SKM-1 (cell line): ENCODE data around the gene GJC1.

Source experiments
- DNase-seq: peaks from one replicate; lab custom pipeline; 2025; ENCODE audit not compliant: unreplicated experiment; lab: John Stamatoyannopoulos, UW

Gene GJC1

DNA sequence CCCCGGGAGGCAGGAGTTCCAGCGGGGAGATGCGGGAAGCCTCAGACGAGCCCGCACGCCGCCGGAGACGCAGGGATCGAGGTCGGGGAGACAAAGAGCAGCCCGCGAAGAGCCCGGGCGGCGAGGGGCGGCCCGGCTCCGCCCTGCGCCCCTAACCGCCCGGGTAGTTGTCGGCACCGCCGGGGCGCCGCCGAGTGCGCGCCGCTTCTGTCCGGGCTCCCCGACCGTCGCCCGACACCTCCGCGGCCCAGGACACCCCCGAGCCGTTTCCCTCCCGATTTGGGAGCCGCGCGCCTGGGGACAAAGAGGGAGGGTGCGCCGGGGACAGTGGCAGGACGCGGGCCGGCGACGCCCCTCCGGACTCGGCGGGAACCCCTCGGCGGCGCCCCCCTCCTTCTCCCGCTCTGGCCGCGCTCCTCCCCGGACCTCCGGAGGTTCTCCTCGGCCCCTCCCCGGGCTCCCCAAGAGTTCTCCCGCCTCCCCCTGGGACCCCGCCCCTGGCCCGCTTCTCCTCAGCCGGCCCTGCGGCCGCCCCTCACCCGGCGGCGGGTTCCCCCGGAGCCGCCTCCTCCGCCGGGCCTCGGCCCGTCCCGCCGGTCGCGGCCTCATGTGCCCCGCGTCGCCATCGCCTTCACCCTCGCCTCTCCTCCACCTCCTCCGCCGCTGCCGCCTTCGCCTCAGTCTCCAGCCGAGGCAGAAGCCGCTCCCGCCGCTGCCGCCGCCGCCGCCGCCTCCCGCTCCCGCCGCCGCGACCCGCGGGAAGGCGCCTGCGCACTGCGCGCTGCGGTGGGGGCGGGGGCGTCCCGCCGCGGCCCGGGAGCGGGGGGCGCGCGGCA, at the start of gene GJC1:
Gene GJC1 (minus strand): TSS at position 765 of the 836 bp plus-strand sequence. CDS start 24,470 bp downstream, outside the sequence.
- DNase-seq: no peak

- no peak for DNase-seq
These were observed 49.3 kb upstream of the GJC1 start for GRCh38 chr17:44879376-44879775.

DNA sequence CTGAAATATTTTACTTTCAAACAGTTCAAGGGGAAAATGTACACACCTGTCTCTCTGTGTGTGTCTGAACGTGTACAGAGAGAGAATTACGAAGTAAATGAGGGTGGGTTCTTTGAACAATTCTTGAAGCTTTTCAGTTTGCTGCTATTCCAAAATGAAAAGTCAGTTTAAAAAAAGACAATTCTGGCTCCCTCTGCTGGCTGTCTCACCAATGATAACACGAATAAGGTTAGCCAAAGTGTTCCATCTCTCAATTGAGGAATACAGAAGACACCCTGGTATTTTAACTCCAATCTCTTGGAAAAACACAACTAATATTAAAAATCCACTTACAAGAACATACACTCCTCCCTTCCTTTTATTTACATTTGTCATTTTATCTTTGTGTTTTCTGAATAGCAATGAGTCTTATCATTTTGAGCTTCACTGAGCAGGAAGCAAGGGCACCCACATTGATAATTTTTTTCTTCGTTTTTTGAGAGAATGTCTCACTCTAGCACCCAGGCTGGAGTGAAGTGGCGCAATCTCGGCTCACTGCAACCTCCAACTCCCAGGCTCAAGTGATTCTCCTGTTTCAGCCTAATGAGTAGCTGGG, 48.6 kb upstream of the GJC1 start:
- DNase-seq: peak; percentile 5

GRCh38 chr17:44877121-44877520, 47.0 kb upstream of the GJC1 start:
- no peak for DNase-seq

DNA sequence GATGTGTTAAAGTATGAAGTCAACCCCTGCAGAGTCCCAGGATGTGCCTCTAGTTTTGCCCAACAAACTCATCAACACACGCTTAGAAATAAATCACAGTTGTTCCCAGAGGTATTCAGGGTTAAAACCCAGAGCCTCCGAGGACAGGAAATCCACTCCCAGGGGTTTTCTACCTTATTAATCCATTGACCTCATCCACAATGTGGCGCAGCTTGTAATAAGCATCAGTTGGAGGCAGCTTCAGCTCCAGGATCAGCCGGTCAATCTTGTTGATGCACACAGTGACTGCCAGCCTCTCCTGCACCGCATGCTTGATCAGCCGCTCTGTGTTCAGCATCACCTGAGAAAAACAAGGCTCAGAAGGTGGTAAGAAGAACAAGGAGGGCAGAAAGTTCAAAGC, 45.7 kb upstream of the GJC1 start:
- no peak for DNase-seq

DNA sequence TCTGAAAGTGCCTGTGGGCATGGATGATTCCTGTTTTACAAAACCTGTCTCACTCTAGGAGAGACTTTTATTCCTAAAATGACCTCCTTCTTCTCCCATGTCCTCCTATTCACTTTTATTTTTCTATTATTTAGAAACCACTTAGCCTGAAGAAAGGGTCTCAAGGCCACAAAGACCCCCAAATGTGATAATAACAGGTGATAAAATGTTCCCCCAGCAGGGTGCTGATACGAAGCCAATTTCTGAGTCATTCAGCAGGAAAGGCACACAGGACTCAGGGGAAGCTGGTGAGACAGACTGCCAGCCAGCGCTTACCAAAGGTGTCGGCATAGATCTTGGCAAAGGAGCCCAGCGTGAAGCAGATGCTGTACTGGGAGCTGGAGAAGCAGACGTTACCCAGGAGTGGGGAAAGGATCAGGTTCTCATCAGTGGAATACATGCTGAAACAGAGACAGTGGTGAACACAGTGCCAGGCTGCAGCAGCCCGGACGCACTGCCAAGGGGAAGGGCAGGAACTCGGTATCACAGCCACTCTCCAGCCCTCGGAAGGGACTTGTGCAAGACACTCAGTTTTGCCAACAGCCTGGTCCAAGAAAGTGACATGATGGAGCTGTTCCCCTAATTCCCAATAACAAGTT, 42.2 kb upstream of the GJC1 start:
- DNase-seq: no peak

DNA sequence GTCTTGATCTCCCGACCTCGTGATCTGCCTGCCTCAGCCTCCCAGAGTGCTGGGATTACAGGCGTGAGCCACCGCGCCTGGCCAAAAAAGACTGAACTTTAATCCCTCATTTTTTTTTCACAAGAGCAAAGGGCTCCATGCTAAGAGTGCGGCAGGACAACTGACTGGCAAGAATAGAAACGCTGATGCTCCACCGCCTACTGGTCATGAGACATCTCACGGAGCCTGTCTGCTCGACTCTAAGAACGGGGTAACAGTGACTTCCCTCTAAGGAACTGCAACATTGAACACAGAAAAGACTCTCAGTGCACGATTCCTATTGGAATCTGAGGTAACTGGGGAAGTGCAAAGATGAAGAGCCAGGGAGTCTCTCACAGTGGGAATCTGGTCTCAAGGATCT, 41.5 kb upstream of the GJC1 start:
- no peak for DNase-seq

DNA sequence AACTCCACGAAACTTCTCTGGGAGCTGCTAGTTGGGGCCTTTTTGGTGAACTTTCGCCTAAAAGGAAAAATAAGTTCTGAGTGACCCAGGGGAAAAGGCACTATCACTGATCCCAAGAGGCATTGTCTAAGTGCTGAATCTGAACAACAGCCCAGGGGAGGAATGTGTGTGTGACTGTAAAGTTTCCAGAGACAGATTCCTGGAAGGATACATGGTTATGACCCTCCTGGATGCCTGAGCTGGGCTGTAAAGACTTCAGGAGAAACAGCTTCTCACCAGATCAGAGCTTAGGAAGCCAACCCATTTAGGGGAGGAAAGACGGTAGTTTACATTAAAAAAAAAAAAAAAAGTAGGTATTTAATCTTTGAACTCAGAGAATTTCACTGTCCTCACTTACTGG, 37.8 kb upstream of the GJC1 start:
- DNase-seq: no peak

DNA sequence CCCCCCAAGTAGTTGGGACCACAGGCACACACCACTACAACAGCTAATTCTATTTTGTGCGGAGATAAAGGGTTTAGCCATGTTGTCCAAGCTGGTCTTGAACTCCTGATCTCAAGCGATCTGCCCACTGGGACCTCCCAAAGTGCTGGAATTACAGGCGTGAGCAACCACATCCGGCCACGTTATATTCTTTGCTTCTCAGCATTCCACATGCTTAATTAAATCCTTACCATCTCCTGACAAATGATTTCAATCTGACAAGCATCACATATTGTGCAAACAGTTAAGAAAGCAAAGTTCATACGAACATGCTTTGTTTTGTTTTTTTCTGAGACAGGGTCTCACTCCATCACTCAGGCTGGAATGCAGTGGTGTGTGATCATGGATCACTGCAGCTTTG, 35.8 kb upstream of the GJC1 start:
- no peak for DNase-seq

DNA sequence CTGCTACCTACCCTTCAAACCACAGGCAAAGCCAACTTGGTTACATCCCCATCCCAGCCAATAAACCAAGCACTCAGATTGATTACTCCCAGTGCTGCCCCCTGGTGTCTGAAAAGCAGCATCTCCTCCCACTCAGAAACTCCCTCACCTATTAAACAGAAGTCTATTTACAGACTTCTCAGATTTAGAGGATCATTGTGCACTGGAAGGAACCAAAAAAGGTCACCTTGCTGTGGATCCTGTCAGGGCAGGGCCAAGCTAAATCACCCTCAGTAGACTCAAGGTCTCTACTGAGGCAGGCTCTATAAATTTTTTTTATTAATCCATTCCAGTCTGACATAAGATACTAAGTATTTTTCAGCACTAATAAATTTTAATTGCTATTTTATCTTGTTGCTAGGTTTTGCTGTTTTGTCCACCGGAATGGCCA, 35.2 kb upstream of the GJC1 start:
- peak; percentile 44 for DNase-seq

DNA sequence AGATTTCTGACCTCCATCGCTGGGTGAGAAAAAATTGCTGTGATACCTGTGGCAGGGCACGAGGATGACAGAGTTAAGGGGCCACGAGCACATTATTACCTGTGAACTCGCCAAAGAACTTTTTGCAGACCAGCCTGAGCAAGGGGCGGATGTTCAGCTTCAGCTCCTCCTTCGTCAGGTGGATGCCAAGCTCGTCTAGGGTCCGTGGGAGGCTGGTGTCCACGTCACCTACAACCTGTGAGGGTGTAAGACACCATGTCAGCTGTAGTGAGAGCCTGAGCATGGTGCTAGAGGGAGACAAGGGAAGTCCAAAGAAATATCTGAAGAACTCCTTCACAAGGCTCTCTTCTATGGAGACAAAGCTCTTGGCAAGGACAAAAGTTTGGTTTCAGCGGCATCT, 34.7 kb upstream of the GJC1 start:
- DNase-seq: no peak

DNA sequence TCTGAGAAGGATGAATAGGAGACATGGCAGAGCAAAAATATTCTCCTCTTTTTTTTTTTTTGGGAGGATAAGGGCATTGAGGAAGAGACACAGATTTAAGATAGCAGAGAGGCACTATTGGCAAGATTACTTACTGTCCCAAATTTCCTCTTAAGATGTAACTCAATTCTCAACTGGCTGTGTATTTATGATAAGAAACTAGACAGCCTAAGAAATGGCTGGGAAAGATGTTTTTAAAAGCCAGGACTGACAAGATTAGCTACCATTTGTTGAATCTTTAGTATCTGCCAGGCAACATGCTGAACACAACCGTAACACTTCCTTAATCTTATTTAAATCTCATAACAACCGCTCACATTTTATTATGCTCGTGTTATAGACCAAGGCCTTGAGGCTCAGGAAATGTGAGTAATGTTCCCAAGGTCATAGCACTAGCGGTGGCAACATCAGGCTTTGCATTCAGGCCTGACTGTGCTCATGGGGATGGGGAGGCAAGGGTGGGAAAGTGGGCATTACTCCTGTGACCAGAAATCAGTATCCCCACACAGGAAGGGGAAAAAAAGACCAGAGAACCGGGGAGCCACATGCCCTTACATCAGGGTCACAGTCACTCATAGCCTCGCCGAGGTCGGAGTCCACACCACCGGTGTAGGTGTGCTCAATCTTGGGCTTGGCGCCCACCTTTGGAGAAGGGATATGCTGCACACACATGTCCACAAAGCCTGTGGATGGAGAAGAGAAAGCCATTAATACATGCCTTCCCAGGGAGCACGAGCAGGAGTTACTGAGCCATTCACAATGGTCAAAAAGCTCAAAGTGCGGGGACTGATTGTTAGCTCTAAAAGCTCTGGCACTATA, 33.2 kb upstream of the GJC1 start:
- DNase-seq: no peak

DNA sequence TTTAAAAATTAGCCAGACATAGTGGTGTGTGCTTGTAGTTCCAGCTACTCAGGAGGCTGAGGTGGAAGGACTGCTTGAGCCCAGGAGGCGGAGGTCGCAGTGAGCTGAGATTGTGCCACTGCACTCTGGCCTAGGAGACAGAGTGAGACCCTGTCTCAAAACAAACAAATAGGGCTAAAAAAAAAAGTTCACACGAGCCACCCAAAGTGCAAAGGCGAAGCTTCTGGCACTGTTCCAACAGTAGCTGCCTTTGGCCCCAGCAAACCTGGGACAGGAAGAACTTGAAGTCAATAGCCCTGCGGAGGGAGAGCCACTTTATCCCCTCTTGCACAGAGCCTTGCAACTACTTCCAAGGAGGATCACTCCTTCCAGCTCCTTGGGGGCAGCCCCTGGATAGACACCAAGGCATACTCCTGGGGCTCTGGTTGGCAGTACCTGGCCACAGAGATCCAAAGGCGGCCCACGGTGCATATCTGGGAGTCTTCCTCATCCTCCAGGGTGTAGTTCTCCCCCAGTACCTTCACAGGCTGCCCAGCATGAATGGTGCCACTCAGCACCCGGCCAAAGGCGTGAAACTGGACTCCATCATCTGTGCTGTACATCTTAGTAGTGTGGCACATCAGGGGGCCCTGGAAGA, 32.3 kb upstream of the GJC1 start:
- DNase-seq: no peak

DNA sequence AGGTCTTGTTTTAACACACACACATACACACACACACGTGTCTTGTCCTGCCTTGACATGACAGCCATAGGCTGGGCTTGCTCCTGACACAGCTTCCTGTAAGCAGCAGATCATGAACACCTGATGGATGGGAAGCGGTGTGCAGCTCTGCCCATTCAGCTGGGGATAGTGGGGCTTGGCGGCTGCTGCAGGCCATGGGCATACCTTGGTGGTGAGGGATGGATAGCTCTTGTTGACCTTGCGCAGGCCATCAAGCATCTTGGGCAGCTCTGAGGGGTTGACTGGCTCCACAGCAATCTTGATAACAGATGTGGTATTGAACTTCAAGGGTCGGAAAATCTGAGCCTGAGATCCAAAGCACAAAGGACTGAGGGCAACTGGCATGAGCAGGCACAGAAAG, 29.6 kb upstream of the GJC1 start:
- DNase-seq: no peak

DNA sequence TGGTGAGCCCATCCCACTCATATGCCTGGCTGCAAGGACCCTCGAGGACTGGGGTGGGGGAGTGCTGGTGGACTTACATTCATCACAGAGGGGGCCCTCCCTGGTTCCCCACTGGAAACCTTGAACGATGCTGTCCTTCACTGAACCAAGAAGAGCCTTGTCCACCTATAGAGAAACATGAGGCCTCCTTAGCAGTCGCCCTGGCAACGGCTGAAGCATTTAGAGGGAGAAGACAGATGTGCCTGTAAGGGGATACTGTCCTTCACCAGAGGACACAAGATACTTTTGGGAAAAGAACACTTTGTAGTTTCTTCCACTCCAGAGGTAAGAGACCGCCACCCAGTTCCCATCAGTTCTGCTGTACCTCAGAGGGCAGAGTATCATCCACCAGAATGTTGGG, 24.1 kb upstream of the GJC1 start:
- DNase-seq: no peak

GRCh38 chr17:44850612-44851011, 20.5 kb upstream of the GJC1 start:
- no peak for DNase-seq

DNA sequence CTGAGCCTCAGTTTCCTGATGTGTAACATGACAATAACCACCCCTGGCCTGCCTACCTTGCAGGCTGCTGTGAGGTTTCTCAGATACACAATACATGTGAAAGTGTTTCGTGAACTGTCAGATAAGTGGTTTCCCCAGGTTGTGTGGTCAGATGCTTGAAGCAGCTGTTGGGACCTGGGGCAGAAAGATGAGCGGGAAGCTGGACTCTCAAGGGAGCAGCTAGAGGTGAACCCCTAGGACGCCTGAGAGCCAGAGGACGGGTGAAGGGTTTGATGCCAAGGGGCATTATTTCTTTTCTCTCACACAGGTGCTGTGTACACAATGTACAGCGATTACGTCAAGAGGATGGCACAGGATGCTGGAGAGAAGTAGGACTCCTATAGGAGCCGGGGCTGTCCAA, 19.9 kb upstream of the GJC1 start:
- no peak for DNase-seq

GRCh38 chr17:44848961-44849489, 18.9 kb upstream of the GJC1 start:
- no peak for DNase-seq

- no peak for DNase-seq
These were observed 18.2 kb upstream of the GJC1 start for GRCh38 chr17:44848257-44848795.

DNA sequence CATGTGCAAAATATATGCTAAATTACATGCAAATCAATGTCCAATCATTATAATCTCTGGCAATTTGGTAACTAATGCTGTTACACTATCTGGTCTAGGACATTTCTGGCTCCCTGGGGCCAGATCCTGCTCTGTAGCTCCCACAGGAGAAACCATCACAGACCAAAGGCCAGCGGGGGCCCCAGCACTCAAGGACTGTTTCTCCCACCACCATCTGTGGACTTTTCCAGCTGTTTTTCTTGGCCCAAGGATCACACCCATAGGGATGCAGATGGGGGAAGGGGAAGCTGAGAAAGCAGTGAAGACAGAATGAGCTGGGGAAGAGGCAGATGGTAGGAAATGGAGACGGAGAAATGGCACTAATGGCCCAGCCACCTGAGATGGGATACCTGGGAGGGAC, 17.5 kb upstream of the GJC1 start, which contains the start of gene HIGD1B:
Gene HIGD1B (plus strand): TSS at position 298 of the 400 bp plus-strand sequence. CDS start 270 bp downstream, outside the sequence.
- no peak for DNase-seq
